GM23248 (cell line): ENCODE data around the gene PTPN7. TPM values are rescaled to one million over a fixed set of nuclear protein-coding genes. Genes with fewer than 3 reads are reported as not detected.
A peak's percentile ranks its signal among the peaks of the same experiment; 100 is the strongest.

Experiments
- DNase-seq: peaks from one replicate; pipeline ENCODE4 v3.0.0-alpha.2; 2015
- H2AFZ ChIP-seq: fragments of 200-600 bp; sonication (generic); 2 replicates; pipeline ENCODE4 v1.6.1; 2016; ENCODE audit warnings: antibody characterized with exemption
- H3F3A ChIP-seq: fragments of 200-600 bp; sonication (generic); 2 replicates; pipeline ENCODE4 v1.6.1; 2016; ENCODE audit warnings: mild to moderate bottlenecking, antibody characterized with exemption, mixed run types; ENCODE audit not compliant: insufficient read depth
- H3K27ac ChIP-seq: fragments of 200-600 bp; sonication (generic); 2 replicates; pipeline ENCODE4 v1.5.1; 2016; ENCODE audit warnings: mild to moderate bottlenecking
- H3K27me3 ChIP-seq: fragments of 200-600 bp; sonication (generic); replicated peaks from 2 replicates; pipeline ENCODE4 v1.6.1; 2016; ENCODE audit warnings: mild to moderate bottlenecking; ENCODE audit not compliant: insufficient read depth
- H3K36me3 ChIP-seq: fragments of 200-600 bp; sonication (generic); 2 replicates; pipeline ENCODE4 v1.6.1; 2016; ENCODE audit warnings: low read depth, mild to moderate bottlenecking
- H3K4me1 ChIP-seq: fragments of 200-600 bp; sonication (generic); 2 replicates; pipeline ENCODE4 v1.6.1; 2016; ENCODE audit warnings: mild to moderate bottlenecking; ENCODE audit not compliant: insufficient read depth
- H3K4me2 ChIP-seq: fragments of 200-600 bp; sonication (generic); one replicate; pipeline ENCODE4 v1.6.1; 2016; ENCODE audit warnings: mild to moderate bottlenecking; ENCODE audit not compliant: unreplicated experiment
- H3K4me3 ChIP-seq: fragments of 200-600 bp; sonication (generic); 2 replicates; pipeline ENCODE4 v1.5.1; 2016; ENCODE audit warnings: mild to moderate bottlenecking
- H3K79me2 ChIP-seq: fragments of 200-600 bp; sonication (generic); 2 replicates; pipeline ENCODE4 v1.6.1; 2016; ENCODE audit warnings: mild to moderate bottlenecking; ENCODE audit not compliant: insufficient read depth
- H3K9ac ChIP-seq: fragments of 200-600 bp; sonication (generic); 2 replicates; pipeline ENCODE4 v1.6.1; 2016; ENCODE audit warnings: mild to moderate bottlenecking
- H3K9me2 ChIP-seq: fragments of 200-600 bp; sonication (generic); 2 replicates; pipeline ENCODE4 v1.6.1; 2016; ENCODE audit warnings: mixed run types, mild to moderate bottlenecking, moderate library complexity; ENCODE audit not compliant: insufficient read depth
- H3K9me3 ChIP-seq: fragments of 200-600 bp; sonication (generic); one replicate; pipeline ENCODE4 v1.6.1; 2017; ENCODE audit warnings: low read depth
- H4K20me1 ChIP-seq: fragments of 200-600 bp; sonication (generic); 2 replicates; pipeline ENCODE4 v1.6.0; 2016; ENCODE audit not compliant: insufficient read depth
- EZH2 ChIP-seq: fragments of 200-600 bp; sonication (generic); IDR thresholded peaks from 2 replicates; pipeline ENCODE4 v1.6.1; 2018; ENCODE audit warnings: antibody characterized with exemption, mild to moderate bottlenecking; ENCODE audit not compliant: insufficient read depth, poor library complexity, severe bottlenecking
- EZH2phosphoT487 ChIP-seq: fragments of 200-600 bp; sonication (generic); IDR thresholded peaks from 2 replicates; pipeline ENCODE4 v1.6.1; 2018; ENCODE audit warnings: antibody characterized with exemption, moderate library complexity, mild to moderate bottlenecking, low read depth; ENCODE audit not compliant: insufficient read depth
- WGBS, 2 experiments: methylation state at CpG; one replicate each; pipeline ENCODE4 v1.1.6; 2015 to 2017; ENCODE audit warnings: low lambda C conversion rate in 2 of 2, low coverage in 1 of 2; ENCODE audit errors: missing lambda C conversion rate in 2 of 2; 5-methylcytosine and 5-hydroxymethylcytosine counted together
- in situ Hi-C: fragments of 300-500 bp; cut with MboI; formaldehyde crosslinking; loops from 2 replicates; pipeline ENCODE4 v1.15.0; 2020
- polyA plus RNA-seq: library from polyadenylated mRNA; unstranded; fragments of >200 nt; fragmentation: Nextera tagmentation; extraction: Ambion mirVana; gene quantifications from 2 replicates; pipeline ENCODE4 v1.2.1, GENCODE V29; 2016
- total RNA-seq: library from RNA; depleted of rRNA; stranded (reverse); fragments of >200 nt; shearing (Covaris generic); gene quantifications from 2 replicates; pipeline ENCODE4 v1.2.3, GENCODE V29; 2014

PTPN7 gene
- total and polyA plus RNA-seq, 2 experiments from 2014 or later: not detected

- DNase-seq: no peak
- H3K4me2 ChIP-seq: no peak overlapping the region
- H3K9me2 ChIP-seq: no peaks in the 10 kb centered on the region
- no peaks in the 10 kb centered on the region for H3K79me2 ChIP-seq
- peaks cover 4% of the 10 kb centered on the region for H3K27me3 ChIP-seq
- TF ChIP-seq EZH2: no peak
- TF ChIP-seq EZH2phosphoT487: no peak
- no peak overlapping the region for H3K27ac ChIP-seq
- no peaks in the 10 kb centered on the region for H3K36me3 ChIP-seq
- no peaks in the 10 kb centered on the region for H3K9me3 ChIP-seq
- no peaks in the 10 kb centered on the region for H4K20me1 ChIP-seq
- no peaks in the 10 kb centered on the region for H3K4me1 ChIP-seq
- in situ Hi-C loops: loop anchor here (5.0 kb wide), 1 partner anchor 124 kb away; no protein-coding TSS in a partner anchor
- no peak overlapping the region for H3K9ac ChIP-seq
- WGBS, 2 experiments: 39 to 46% methylated on average over 8 of the region's 8 CpGs
- no peak overlapping the region for H2AFZ ChIP-seq
- no peaks in the 10 kb centered on the region for H3F3A ChIP-seq
- no peak overlapping the region for H3K4me3 ChIP-seq
These were observed 27.4 kb upstream of the PTPN7 start for GRCh38 chr1:202187697-202188407.

GRCh38 chr1:202187041-202187671 lies 26.8 kb upstream of the PTPN7 start:
- Histone ChIP-seq H3K4me2 (no peak overlapping the region), H3K9ac (no peak overlapping the region), H3K9me3 (no peaks in the 10 kb centered on the region), H3K36me3 (no peaks in the 10 kb centered on the region), H3K9me2 (no peaks in the 10 kb centered on the region), H3K4me1 (no peaks in the 10 kb centered on the region), H4K20me1 (no peaks in the 10 kb centered on the region), H3K27me3 (no peaks in the 10 kb centered on the region), H3F3A (no peaks in the 10 kb centered on the region), H3K4me3 (no peak overlapping the region), H2AFZ (no peak overlapping the region), H3K79me2 (no peaks in the 10 kb centered on the region), H3K27ac (no peak overlapping the region)
- 57 to 59% methylated on average over 8 of the region's 8 CpGs for WGBS, 2 experiments
- in situ Hi-C loops: loop anchor here (5.0 kb wide), 1 partner anchor 125 kb away; no protein-coding TSS in a partner anchor
- DNase-seq: no peak
- TF ChIP-seq EZH2phosphoT487 (no peak), EZH2 (no peak)

DNA sequence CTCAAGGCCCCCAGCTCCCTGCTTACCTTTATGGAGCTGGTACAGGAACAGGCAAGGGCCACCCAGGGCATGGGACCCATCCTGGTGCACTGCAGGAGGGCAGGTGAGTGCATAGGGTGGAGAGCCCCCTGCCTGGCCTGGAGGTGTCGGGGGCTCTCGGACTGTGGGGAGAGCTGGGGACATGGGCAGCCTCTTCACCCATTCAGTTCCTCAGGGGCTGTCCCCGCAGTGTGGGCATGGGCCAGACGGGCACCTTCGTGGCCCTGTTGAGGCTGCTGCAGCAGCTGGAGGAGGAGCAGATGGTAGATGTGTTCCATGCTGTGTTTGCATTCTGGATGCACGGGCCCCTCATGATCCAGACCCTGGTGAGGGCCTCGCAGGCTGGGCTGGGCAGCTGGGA lies 25.9 kb upstream of the PTPN7 start:
- Histone ChIP-seq H3F3A (no peaks in the 10 kb centered on the region), H4K20me1 (no peaks in the 10 kb centered on the region), H3K9me3 (no peaks in the 10 kb centered on the region), H3K4me3 (no peak overlapping the region), H3K79me2 (no peaks in the 10 kb centered on the region), H3K27ac (no peak overlapping the region), H3K9ac (no peak overlapping the region), H3K27me3 (0 out of 2 replicates have a peak, but pooled peaks cover 3% of the 10 kb centered on the region), H3K9me2 (no peaks in the 10 kb centered on the region), H3K4me1 (no peaks in the 10 kb centered on the region), H3K4me2 (no peak overlapping the region), H2AFZ (no peak overlapping the region), H3K36me3 (no peaks in the 10 kb centered on the region)
- TF ChIP-seq EZH2 (no peak), EZH2phosphoT487 (no peak)
- no peak for DNase-seq
- in situ Hi-C loops: loop anchor here (5.0 kb wide), 1 partner anchor 126 kb away; no protein-coding TSS in a partner anchor
- WGBS, 2 experiments: 65 to 73% methylated on average over 7 of the region's 7 CpGs

DNA sequence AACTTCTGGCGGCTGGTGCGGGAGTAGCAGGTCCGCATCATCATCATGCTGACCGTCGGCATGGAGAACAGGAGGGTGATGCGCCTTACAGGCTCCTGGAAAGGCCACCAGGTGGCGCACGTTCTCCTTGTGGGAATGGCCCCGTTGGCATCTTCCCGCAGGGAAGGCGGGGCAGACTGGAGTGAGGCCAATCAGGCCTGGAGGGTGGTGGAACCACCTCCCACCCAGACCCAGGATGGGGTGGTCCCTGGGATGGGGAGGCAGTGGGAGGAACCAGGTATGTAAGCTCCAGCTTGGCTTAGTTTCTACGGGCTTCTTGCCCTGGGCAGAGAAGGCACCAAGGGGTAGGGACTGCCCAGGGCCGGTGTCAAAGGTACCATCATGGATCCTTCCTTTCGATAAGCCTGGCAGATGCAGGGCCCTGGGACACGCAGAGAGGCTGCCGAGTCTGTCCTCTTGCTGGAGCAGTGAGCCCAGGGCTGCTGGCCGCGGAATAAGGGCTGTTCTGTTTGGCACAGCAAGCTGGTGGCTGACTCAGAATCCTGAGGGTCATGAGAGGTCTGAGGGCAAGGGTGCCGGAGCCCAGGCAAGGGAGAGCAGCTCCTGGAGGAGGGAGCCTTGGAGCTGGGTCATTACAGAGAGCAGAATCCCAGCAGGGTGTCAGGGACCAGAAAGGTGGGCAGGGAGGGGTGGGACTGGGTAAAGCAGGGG lies 24.5 kb upstream of the PTPN7 start:
- Histone ChIP-seq H4K20me1 (no peaks in the 10 kb centered on the region), H3K27ac (no peak overlapping the region), H3K4me3 (no peak overlapping the region), H3K9ac (peak overlapping the region; percentile 55; the same call in 1 of the 2 replicates), H3K79me2 (no peaks in the 10 kb centered on the region), H3K36me3 (no peaks in the 10 kb centered on the region), H3F3A (no peaks in the 10 kb centered on the region), H3K4me1 (no peaks in the 10 kb centered on the region), H3K4me2 (no peak overlapping the region), H3K27me3 (peaks cover 10% of the 10 kb centered on the region; the same call in 1 of the 2 replicates), H2AFZ (no peak overlapping the region), H3K9me3 (no peaks in the 10 kb centered on the region), H3K9me2 (no peaks in the 10 kb centered on the region)
- 0 to 2% methylated on average over 17 to 19 of the region's 19 CpGs for whole genome bisulfite sequencing, 2 experiments
- DNase-seq: peak; percentile 94
- in situ Hi-C loops: loop anchor here (5.0 kb wide), 1 partner anchor 127 kb away; no protein-coding TSS in a partner anchor
- TF ChIP-seq EZH2phosphoT487: no peak
- TF ChIP-seq EZH2: no peak
